HG02943 (cell line): ENCODE measurements around the gene COPS4.
"Not testable (repeated sequence)": the region's sequence is repeated elsewhere in the genome, so short reads cannot be mapped to it uniquely, and the experiment has no call there.

Source experiments
- ATAC-seq: cut with Tn5 transposase; IDR thresholded peaks from one replicate; pipeline ENCODE4 v1.9.1; 2021; ENCODE audit warnings: mild to moderate bottlenecking, low read depth, moderate library complexity; ENCODE audit not compliant: unreplicated experiment

The COPS4 gene

DNA sequence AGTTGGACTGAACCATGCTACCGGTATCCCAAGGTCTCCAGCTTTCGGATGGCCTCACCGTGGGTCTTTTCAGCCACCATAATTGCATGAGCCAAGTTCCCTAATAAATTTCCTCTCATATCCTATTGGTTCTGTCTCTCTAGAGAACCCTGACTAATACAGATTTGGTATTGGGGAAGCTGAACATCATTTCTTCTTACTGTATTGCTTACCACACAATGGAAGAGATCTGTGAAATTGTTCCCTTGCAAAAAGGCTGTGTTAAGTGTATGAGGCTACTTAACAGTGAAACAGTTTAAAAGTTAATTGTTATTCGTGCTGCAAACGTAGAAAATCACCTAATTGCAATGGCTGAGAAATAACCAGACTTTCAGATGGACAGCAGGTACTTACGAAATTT lies 45.6 kb downstream of the COPS4 start:
- no peak for ATAC-seq

DNA sequence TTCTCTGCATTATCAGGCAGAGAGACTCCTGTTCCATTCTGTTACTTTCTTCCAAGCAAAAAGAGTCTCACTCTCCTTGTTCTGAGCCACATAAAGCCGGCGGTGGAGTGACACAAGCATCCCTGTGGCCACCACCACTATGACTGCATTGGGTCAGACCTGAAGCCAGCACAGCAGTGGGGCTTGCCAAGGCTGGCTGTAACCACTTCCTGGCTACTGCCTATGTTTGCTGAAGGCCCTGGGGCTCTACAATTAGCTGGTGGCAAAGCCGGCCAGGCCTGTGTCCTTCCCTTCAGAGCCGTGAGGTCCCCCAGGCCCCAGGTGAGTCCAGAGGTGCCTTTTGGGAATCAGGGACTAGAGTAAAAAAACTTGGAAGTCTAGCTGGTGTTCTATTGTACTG lies 47.8 kb downstream of the COPS4 start:
- peak; percentile 50 for ATAC-seq

DNA sequence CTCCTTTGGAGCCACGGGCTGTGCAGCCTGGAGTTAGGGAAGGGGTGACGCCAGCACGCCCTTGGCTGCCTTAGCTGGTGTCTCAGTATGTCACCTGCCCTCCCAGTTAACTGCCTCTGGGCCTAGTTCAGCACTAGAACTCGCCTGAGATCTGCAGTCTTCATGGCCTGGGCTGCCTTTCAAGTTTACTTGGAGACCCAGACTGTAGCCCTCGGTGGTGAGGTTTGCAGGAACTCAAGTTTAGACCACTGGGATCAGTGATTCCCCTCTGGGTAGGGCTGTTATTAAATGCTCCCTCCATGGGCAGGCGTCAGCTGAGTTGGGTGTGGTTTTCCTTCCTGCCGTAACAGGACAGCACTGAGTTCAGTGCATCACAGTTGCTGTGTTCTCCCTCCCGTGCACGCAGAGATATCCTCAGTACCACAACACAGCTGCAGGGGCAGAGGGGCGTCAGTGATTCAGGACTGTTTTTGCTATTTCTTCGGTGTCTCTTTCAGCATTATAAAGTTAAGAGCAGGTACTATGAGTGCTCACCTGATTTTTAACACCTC lies 49.0 kb downstream of the COPS4 start:
- no peak for ATAC-seq

DNA sequence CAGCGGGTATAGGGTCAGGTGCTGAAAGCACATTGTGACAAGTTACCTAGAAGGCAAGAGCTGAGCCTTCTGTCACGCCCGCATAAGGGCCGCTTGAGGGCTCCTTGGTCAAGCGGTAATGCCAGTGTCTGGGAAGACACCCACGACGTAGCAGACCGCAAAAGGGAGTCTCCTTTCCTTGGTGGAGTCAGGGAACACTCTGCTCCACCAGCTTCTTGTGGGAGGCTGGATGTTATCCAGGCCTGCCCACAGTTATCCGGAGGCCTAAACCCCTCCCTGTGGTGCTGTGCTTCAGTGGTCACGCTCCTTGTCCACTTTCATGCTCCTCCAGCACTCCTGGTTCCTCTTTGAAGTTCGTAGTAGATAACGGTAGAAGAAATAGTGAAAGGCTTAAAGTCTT lies 50.0 kb downstream of the COPS4 start:
- ATAC-seq = not testable (repeated sequence)

DNA sequence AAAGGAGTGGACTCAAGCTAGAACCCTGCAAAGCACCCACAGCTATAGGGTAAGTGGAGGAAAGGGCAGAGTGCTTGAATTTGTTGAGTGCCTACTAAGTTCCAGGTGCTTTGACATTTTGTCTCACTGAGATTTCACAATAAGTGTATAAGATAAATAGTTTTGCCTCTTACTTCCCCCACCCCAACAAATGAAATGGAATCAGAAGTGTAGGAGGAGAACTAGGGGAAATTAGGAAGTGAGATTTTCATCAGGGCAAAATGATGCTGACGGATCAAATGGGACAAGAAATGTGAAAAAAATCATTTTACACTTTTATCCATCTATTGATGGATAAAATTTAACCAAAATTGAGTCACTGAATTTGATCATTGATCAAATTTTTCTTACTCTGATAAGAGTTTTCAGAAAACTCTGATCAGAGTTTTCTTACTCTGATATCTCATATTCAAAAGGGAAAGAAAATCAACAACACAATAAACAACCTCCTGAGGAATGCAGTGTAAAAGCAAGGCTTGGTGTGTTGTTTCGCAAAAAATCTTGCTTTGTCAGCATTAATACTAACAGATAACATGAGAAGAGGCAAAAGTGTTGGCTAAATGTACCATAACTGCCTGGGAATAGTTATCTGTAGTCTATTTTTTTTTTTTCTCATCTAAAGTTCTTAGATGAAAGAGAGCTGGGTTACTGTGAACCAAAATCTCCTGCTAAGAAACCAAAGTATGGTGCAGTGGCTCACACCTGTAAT lies 54.6 kb downstream of the COPS4 start:
- ATAC-seq = no peak

DNA sequence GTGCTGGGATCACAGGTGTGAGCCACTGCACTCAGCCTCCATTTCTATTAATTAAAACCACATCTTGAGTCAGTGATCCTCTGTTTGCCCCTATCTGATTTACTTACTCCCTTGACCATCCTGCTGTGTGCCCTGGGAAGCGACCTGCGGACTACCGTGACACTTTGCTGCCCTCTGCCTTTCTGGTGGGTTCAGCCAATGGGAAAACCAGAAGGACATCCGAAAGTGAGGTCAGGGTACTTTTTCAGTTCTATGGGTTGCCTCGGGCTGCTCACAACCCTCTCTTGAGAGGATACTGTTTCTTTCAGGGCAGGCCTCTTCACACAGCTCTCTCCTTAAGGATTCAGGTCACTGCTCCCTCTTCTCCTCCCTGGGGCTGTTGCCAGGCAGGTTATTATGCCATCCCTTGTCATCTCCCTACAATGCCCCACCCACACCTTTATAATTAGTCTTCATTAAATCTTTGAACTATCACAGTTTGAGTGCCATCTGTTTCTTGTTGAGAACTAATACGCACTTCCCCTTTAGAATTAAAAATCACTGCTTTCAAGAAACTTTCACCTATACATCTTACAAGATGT lies 58.2 kb downstream of the COPS4 start:
- no peak for ATAC-seq

DNA sequence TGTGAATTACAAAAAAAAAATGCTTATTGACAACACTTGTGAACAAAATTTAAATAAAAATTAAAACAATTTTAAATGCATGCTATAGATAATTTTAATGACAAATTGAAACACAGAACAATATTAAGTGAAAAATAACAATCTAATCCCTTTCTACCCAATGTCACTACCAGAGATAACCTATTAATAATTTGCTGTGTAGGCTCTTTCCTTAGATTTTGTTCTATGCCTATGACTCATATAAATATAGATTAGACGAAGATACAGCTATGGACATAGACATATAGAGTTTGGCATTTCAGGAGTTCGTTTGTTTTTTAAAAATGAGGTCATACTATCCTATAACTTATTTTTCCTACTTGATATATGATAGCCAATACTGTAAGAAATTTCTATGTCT lies 61.4 kb downstream of the COPS4 start:
- no peak for ATAC-seq

DNA sequence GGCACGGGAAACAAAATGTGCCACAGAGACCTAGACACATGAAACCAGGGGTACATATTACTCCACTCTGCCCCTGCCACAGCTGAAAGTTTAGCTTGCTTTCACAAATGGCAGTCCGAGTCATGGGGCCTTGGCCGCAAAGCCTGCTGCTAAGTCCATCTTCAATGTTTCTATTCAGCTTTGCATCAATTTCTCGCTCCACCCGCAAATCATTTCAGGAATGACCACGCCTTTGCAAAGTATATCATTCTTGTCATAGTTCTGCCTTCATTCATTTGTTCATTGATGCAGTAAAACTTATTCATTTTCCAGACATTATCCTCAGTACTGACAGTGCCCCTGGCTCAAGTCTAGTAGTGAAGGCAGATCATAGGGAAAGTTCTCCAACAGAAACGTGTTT lies 70.0 kb downstream of the COPS4 start:
- ATAC-seq = no peak

DNA sequence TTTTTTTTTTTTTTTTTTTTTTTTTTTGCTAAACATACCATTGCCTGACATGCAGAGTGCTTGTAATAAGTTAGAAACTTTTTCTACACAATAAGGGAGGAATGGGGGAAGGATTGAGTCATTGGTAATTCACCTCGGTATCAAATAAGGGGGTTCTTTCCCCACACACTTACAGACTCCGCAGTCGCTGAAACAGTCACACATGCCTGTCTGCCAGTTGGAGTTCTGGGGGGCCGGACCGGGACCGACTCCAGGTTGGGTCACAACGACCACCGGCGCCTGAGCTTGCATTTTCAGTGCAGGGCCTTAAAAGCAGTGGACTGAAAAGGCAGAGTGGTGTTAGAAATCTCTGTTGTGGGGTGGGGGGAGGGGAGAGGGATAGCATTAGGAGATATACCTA lies 72.6 kb downstream of the COPS4 start:
- no peak for ATAC-seq

DNA sequence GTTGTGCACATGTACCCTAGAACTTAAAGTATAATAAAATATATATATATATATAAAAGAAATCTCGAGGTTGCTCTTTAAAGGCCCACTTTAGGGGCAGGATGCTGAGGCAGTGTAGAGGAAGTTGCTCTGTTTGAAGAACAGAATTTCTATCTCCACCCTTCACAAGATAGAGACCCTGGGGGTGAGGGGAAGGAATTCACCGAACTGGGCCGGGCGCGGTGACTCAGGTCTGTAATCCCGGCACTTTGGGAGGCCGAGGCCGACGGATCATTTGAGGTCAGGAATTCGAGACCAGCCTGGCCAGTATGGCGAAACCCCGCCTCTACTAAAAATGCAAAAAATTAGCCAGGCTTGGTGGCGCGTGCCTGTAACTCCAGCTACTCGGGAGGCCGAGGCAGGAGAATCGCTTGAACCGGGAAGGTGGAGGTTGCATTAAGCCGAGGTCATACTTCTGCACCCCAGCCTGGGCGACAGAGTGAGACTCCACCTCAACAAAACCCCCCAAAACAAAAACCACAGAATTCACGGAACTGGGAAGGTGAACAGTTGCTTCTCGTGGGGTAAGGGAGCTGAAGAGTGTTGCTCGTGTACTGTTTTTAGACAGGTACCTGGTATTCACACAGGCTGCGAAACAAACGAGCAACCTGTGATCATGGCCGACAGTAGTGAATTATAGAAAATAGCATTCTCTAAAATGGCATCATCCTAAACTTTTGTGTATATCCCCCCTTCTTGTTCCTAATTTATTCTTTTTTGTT lies 73.3 kb downstream of the COPS4 start:
- ATAC-seq = no peak

DNA sequence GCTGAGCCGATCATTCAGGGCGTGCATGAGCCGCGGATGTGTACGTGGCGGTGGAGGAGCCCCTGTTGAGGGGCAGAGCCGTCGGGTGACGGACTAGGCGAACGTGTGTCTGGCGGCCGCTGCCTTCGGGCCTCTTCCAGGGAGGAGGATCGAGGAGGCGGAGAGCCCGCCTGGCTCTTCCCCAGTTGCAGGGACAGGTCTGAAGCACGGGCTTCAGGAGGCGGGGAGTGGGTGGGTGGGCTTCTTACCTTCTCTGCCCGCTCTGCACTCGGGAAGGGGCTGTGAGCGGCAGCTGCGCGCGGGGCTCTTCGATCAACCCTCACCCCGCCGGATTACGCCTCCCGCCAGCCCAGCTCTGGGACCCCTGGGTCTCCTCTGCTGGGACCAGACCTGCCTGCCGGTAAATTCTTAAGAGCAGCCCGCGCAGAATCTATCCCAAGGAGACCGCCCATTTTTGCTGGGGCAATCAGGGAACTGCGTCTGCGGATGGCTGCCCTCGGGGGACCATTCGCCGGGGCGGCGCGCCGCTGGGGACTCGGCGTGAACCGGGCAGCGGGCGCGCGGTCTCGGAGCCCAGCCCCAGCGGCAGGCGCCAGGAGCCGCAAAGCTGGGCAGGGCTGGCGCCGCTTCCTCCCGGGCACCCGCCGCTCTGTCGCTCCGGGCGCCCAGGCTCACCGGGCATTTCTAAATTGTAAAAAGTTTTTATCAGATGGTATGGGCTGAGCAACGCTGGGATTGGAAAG lies 74.7 kb downstream of the COPS4 start:
- ATAC-seq = peak; percentile 17

DNA sequence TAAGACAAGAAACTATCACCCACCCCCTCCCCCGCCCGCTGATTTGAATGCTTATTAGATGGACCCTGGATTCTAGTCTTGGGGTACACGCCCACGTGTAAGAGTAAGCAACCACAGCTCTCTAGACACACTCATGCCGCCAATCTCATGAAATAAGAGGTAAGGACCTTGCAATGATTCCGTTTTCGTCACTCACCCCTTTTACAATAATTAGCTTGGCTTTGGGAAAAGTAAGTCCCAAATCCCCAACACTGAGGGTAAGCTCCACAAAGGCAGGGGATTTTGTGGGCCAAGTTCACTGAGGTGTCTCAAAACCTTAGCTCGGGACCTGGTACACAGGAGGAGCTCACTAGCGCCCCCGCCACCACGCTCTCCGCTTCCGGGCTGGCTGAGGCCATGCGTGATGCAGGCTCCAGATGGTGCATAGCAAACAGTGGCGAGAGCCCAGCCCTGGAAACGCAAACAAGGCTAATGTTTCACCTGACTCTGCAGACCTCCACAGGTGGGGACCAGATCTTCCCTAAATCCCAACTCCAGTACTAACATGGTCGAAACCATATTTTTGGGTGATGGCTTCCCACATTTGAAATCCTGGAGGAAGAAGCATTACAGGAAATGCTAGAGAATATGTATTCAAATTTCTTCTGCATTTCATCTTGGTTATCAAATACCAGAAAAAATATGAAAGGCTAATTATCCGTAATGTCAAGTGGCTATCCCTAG lies 75.4 kb downstream of the COPS4 start:
- ATAC-seq = peak; percentile 58

DNA sequence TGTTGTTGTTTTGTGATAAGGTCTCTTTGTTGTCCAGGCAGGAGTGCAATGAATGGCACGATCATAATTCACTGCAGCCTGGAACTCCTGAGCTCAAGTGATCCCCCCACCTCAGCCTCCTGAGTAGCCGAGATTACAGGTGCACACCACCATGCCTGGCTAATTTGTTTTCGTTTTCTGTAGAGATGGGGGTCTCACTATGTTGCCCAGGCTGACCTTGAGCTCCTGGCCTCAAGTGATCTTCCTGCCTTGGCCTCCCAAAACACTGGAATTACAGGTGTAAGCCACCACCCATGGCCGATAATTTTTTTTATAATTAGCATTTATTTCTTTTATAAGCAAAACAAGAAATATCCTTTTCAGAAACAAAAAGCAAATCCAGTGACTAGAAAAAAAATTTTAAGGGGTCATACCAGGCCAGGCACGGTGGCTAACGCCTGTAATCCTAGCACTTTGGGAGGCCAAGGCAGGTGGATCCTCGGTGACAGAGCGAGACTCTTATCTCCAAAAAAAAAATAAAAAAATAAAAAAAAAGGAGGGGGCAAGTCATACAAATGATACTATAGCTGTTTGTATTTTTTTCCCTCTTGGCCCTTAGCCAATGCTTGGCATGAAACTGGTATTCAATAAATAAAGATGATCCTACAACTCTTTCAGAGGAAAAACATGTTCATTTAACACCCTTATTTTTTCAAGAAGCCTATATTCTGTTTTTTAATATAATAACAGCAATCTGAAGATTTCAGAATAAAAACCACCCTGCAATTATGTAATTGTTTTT lies 76.2 kb downstream of the COPS4 start:
- ATAC-seq = no peak

DNA sequence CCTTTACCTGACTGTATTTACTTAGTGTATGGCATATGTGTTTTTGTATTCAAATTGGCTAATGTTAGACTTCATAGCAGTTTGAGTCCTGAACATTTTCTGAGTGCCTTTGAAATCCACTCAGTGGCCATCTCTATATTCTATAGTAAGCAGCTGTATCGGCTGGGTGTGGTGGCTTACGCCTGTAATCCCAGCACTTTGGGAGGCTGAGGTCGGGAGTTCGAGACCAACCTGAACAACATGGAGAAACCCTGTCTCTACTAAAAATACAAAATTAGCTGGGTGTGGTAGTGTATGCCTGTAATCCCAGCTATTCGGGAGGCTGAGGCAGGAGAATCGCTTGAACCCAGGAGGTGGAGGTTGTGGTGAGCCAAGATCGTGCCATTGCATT lies 76.8 kb downstream of the COPS4 start:
- ATAC-seq = not testable (repeated sequence)

DNA sequence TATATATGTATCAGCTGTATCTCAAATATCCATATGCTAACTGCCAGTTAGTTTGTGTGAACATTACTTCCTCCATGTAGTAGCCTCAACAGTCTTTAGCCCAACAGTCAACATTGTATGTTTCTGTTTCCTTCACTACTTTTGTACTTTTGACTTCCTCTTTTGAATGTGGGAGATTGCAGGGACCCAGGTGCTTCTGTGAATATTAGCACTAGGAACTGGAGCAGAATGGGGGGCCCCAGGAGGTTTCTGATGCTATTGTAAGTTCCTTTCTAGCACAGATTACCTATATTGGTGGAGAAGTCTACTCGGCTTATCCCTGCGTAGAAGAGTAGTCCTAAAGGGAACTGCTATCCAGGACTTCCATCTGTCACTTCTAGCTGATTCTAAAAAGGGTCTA lies 77.2 kb downstream of the COPS4 start:
- no peak for ATAC-seq

DNA sequence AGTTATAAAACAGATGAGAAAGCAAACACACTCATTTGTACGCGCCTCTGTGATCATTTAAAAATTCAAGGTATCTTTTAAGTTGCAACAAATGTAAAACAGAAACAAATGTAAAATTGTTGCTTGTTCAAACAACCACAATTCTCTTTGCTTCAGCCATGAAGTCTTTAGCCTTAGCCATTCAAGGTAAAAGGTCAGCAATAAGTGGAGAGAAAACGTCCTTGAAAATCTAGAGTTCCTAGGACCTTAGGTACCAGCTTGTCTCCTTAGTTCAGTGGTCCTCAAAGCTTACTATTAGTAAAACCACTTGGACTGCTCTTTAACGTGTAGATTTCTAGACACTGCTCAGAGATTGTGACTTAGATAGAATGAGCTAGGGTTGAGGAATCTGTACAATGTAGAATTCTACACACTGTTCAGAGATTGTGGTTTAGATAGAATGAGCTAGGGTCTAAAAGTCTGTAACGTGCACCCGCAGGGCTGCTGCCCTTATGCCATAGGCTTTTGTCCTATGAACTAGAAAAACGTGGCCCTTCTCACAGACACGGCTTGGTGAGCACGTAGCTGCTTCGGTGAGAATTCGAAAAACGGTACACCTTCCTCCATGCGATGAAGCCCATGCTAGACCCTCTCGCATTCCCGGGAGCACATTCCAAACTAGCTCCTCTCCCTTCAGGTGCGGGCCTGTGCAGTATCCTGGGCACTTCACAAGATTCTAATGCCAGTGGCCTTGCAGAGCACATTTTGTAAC lies 77.9 kb downstream of the COPS4 start:
- ATAC-seq = no peak

DNA sequence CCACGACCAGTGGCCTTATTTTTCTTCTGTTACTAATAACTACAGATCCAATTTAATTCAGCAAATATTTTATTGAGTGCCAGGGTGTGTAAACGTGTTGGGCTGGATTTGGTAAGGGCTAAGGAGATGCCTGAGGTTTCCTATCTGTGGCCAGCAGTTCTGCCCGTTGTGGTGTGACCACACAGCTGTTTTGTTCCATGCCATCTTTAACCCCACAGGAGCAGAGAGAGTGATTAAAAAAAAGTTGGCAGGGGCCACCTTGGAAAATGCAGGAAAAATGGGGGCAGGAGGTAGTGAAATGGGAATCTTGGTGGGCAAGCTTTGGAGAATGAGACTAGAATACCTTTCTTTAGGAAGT lies 78.4 kb downstream of the COPS4 start:
- ATAC-seq = no peak

DNA sequence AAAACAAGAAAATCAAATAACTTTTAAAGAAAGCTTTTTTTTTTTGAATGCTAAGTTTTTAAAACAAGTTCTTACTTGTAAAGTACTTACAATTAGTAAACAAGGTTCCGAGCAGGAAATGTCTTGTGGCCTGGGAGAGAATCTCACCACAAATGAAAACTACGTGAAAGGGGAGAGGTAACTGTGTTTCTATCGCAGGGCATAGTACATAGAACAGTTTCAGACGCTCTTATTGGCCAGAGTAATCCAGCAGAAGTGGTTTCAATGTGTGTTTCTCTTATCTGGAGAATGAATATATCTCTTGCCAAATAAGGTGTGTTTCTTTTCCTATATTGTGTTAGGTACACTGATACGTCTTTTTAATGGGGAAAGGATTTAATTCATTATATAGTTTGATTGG lies 79.6 kb downstream of the COPS4 start, which contains the start of gene PLAC8:
TSS of gene PLAC8 (minus strand) at position 154 of the 400 bp plus-strand sequence. CDS start 6,808 bp downstream, outside the sequence.
- peak; percentile 45 for ATAC-seq

DNA sequence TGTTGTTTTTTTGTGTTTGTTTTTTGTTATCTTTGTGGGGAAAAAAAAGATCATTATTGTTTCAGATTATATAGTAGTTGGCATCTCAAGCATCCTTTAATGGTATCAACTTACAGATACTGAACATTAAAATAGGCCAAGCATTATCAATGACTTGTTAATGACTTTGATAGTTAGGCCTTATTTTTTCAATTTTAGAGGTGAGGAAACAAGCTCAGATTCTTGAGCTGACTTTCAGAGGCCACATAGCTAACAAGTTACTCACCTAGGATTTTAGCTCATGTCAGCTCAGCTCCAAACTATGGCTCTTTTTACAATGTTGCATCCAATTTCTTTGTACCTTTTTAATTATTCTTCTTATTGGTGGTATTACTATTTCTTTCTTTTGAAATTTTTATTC lies 80.0 kb downstream of the COPS4 start:
- no peak for ATAC-seq
